IMR-90 (cell line): Measurements from ENCODE around the gene NOS1AP. TPM values are rescaled to one million over a fixed set of nuclear protein-coding genes. Genes with fewer than 3 reads are reported as not detected.

Experiments
- ATAC-seq: fragments of 200-7000 bp; cut with Tn5 transposase; 2 replicates; pipeline ENCODE4 v1.9.1; 2020; ENCODE audit warnings: low read depth, mild to moderate bottlenecking, moderate library complexity
- BruUV-seq: library from RNA; stranded (reverse); fragments of 400-500 nt; replicated peaks from 2 replicates; lab custom pipeline; 2021; lab: Mats Ljungman, UMichigan
- CTCF ChIA-PET: fragments of 300-600 bp; formaldehyde crosslinking; extraction: SDS; loops from one replicate; lab custom pipeline; 2021; ENCODE audit warnings: antibody characterized with exemption; lab: Yijun Ruan, JAX
- POLR2A ChIA-PET: fragments of 300-600 bp; sonication (Branson Sonifier 250); formaldehyde crosslinking; loops from one replicate; lab custom pipeline; 2022; ENCODE audit warnings: antibody characterized with exemption; ENCODE audit not compliant: unreplicated experiment; lab: Charles Lee
- DNase-seq: peaks from one replicate; pipeline ENCODE4 v3.0.0; 2013
- H2AFZ ChIP-seq: replicated peaks from 2 replicates; pipeline ENCODE3; 2013; ENCODE audit warnings: low read length, mild to moderate bottlenecking; ENCODE audit not compliant: poor library complexity
- H2AK5ac ChIP-seq: 2 replicates; pipeline ENCODE4 v1.6.1; 2013; ENCODE audit warnings: low read depth, low read length, inconsistent platforms
- H2AK9ac ChIP-seq: replicated peaks from 2 replicates; pipeline ENCODE3; 2013; ENCODE audit warnings: mild to moderate bottlenecking, low read depth, low read length, moderate library complexity; ENCODE audit not compliant: poor library complexity
- H2BK120ac ChIP-seq: 2 replicates; pipeline ENCODE4 v1.6.1; 2013; ENCODE audit warnings: low read depth, low read length, inconsistent platforms
- H2BK15ac ChIP-seq: 3 replicates; pipeline ENCODE4 v1.6.1; 2013; ENCODE audit warnings: low read depth, low read length, inconsistent platforms
- H2BK20ac ChIP-seq: 2 replicates; pipeline ENCODE4 v1.6.1; 2013; ENCODE audit warnings: low read depth, mild to moderate bottlenecking, inconsistent platforms, low read length, moderate library complexity
- H2BK5ac ChIP-seq: 2 replicates; pipeline ENCODE4 v1.6.1; 2013; ENCODE audit warnings: mild to moderate bottlenecking, low read depth, low read length, inconsistent platforms; ENCODE audit not compliant: poor library complexity, severe bottlenecking
- H3K14ac ChIP-seq: replicated peaks from 2 replicates; pipeline ENCODE4 v1.6.1; 2013; ENCODE audit warnings: low read depth, low read length, inconsistent platforms
- H3K18ac ChIP-seq: 2 replicates; pipeline ENCODE4 v1.6.1; 2013; ENCODE audit warnings: low read depth, low read length, control low read depth
- H3K23ac ChIP-seq: 2 replicates; pipeline ENCODE4 v1.6.1; 2013; ENCODE audit warnings: low read depth, low read length, inconsistent platforms
- H3K27ac ChIP-seq: 2 replicates; pipeline ENCODE4 v1.5.1; 2013; ENCODE audit warnings: mild to moderate bottlenecking, control low read depth, low read length; ENCODE audit not compliant: insufficient read depth
- H3K27me3 ChIP-seq: 2 replicates; pipeline ENCODE4 v1.6.1; 2013; ENCODE audit warnings: low read length; ENCODE audit not compliant: control insufficient read depth, insufficient read depth
- H3K36me3 ChIP-seq: 2 replicates; pipeline ENCODE4 v1.6.1; 2013; ENCODE audit warnings: low read length, mixed read lengths; ENCODE audit not compliant: control insufficient read depth, insufficient read depth
- H3K4ac ChIP-seq: 2 replicates; pipeline ENCODE4 v1.6.1; 2013; ENCODE audit warnings: low read depth, low read length, inconsistent platforms
- H3K4me1 ChIP-seq: 2 replicates; pipeline ENCODE4 v1.6.1; 2013; ENCODE audit warnings: low read length, mixed read lengths; ENCODE audit not compliant: control insufficient read depth, insufficient read depth
- H3K4me2 ChIP-seq: 2 replicates; pipeline ENCODE4 v1.6.1; 2013; ENCODE audit warnings: low read depth, mild to moderate bottlenecking, control low read depth, low read length, moderate library complexity
- H3K4me3 ChIP-seq: 2 replicates; pipeline ENCODE4 v1.5.1; 2013; ENCODE audit warnings: low read depth, mild to moderate bottlenecking, control low read depth, low read length, moderate library complexity; ENCODE audit not compliant: insufficient read depth
- H3K56ac ChIP-seq: 2 replicates; pipeline ENCODE4 v1.6.1; 2013; ENCODE audit warnings: low read length, inconsistent platforms; ENCODE audit not compliant: insufficient read depth; ENCODE audit errors: extremely low read depth
- H3K79me1 ChIP-seq, 2 experiments: 2 replicates each; pipeline ENCODE4 v1.6.1; 2013; ENCODE audit warnings: low read length in 2 of 2, inconsistent platforms in 1 of 2, low read depth in 1 of 2
- H3K9ac ChIP-seq: 2 replicates; pipeline ENCODE4 v1.6.1; 2013; ENCODE audit warnings: low read depth, low read length, control low read depth
- H3K9me1 ChIP-seq: 2 replicates; pipeline ENCODE4 v1.6.1; 2013; ENCODE audit warnings: low read length, inconsistent platforms; ENCODE audit not compliant: insufficient read depth
- H3K9me3 ChIP-seq: 2 replicates; pipeline ENCODE4 v1.6.1; 2013; ENCODE audit warnings: low read length; ENCODE audit not compliant: control insufficient read depth, insufficient read depth
- H4K20me1 ChIP-seq: 2 replicates; pipeline ENCODE4 v1.6.1; 2013; ENCODE audit warnings: low read length, inconsistent platforms; ENCODE audit not compliant: insufficient read depth
- H4K5ac ChIP-seq: 2 replicates; pipeline ENCODE4 v1.6.1; 2013; ENCODE audit warnings: mild to moderate bottlenecking, low read depth, low read length, control low read depth
- H4K8ac ChIP-seq, 2 experiments: 2 replicates each; pipeline ENCODE4 v1.6.1; 2013; ENCODE audit warnings: low read depth in 2 of 2, low read length in 2 of 2, control low read depth in 1 of 2, inconsistent platforms in 1 of 2
- H4K91ac ChIP-seq: 2 replicates; pipeline ENCODE4 v1.6.1; 2013; ENCODE audit warnings: low read depth, low read length, inconsistent platforms; ENCODE audit not compliant: insufficient read depth
- BHLHE40 ChIP-seq: fragments of 150-350 bp; IDR thresholded peaks from 2 replicates; pipeline ENCODE4 v1.6.1; 2016; ENCODE audit warnings: mild to moderate bottlenecking, low read depth, low read length
- MAFK ChIP-seq: IDR thresholded peaks from 2 replicates; pipeline ENCODE4 v1.6.1; 2012; ENCODE audit warnings: low read depth, low read length, improper control_type of control experiment
- RAD21 ChIP-seq: IDR thresholded peaks from 2 replicates; pipeline ENCODE4 v1.6.1; 2012; ENCODE audit warnings: low read length, improper control_type of control experiment
- USF2 ChIP-seq: fragments of 150-350 bp; IDR thresholded peaks from 2 replicates; pipeline ENCODE4 v1.6.1; 2017; ENCODE audit warnings: mild to moderate bottlenecking, antibody characterized with exemption, low read length, low read depth
- dilution Hi-C: fragments of 300-500 bp; cut with HindIII; formaldehyde crosslinking; loops from one replicate; pipeline ENCODE4 v1.14.3; 2018; ENCODE audit warnings: low sequenced_read_pairs; ENCODE audit not compliant: unreplicated experiment
- in situ Hi-C: fragments of 300-500 bp; cut with MboI; formaldehyde crosslinking; loops from 3 replicates; pipeline ENCODE4 v1.14.3; 2019; ENCODE audit warnings: low sequenced_read_pairs, inconsistent platforms, mixed read lengths
- intact Hi-C: fragments of 100-400 bp; cut with micrococcal nuclease; formaldehyde crosslinking; loops from 2 replicates; pipeline ENCODE4 v1.10.0; 2022
- polyA plus RNA-seq, 3 experiments: library from polyadenylated mRNA; depleted of rRNA; stranded (reverse); fragments of >200 nt; gene quantifications; 2 replicates each; pipeline ENCODE4 v1.2.3, GENCODE V29; 2012; ENCODE audit warnings: low replicate concordance in 1 of 3
- total RNA-seq: library from RNA; depleted of rRNA; stranded (reverse); fragments of >200 nt; gene quantifications from 2 replicates; pipeline ENCODE4 v1.2.3, GENCODE V29; 2012

The NOS1AP gene
- total and polyA plus RNA-seq, 2 of the 4 experiments (the other 2 are of a cell fraction): 0.18 to 0.19 TPM

- Histone ChIP-seq H2BK20ac (no peak overlapping the region), H3K4me3 (no peak overlapping the region), H3K79me1 (no peaks in the 10 kb centered on the region), H3K18ac (no peak overlapping the region), H4K20me1 (no peaks in the 10 kb centered on the region), H2BK5ac (no peak overlapping the region), H3K9ac (no peak overlapping the region), H2BK15ac (no peak overlapping the region), H3K9me3 (no peaks in the 10 kb centered on the region), H4K8ac (no peak overlapping the region), H3K14ac (no peak overlapping the region), H3K4me1 (no peaks in the 10 kb centered on the region), H4K5ac (no peak overlapping the region), H3K56ac (no peak overlapping the region), H2AK9ac (no peak overlapping the region), H3K36me3 (no peaks in the 10 kb centered on the region), H3K4me2 (no peak overlapping the region), H2BK120ac (no peak overlapping the region), H2AFZ (no peak overlapping the region), H3K27me3 (peaks cover 7% of the 10 kb centered on the region), H3K4ac (no peak overlapping the region), H3K9me1 (no peaks in the 10 kb centered on the region), H4K91ac (no peak overlapping the region), H2AK5ac (no peak overlapping the region), H3K23ac (no peak overlapping the region), H3K27ac (no peak overlapping the region)
- dilution Hi-C loops (no loop called here), intact Hi-C loops (no loop called here), in situ Hi-C loops (no loop called here)
- ATAC-seq (no peak), DNase-seq (no peak)
- no TSS peak for BruUV-seq
- no peak for TF ChIP-seq USF2
- TF ChIP-seq MAFK: no peak
- no peak for TF ChIP-seq RAD21
- TF ChIP-seq BHLHE40: no peak
- ChIA-PET POLR2A (no interaction called here), CTCF (no interaction called here)
These were observed 229.5 kb downstream of the NOS1AP start for GRCh38 chr1:162299018-162299417.
